Neuronal stem cell (in vitro differentiated cells): ENCODE data around the gene TANGO6.

Experiments used
- DNase-seq: peaks from one replicate; pipeline ENCODE4 v3.0.0-alpha.2; 2013; ENCODE audit warnings: low spot score
- H2AFZ ChIP-seq: one replicate; pipeline ENCODE4 v1.6.1; 2013; ENCODE audit warnings: mild to moderate bottlenecking, low read length, inconsistent platforms
- H2AK5ac ChIP-seq: 2 replicates; pipeline ENCODE4 v1.6.1; 2013; ENCODE audit warnings: low read depth, mild to moderate bottlenecking, inconsistent platforms, low read length, moderate library complexity, mixed read lengths
- H2BK120ac ChIP-seq: 2 replicates; pipeline ENCODE4 v1.6.1; 2013; ENCODE audit warnings: low read depth, mild to moderate bottlenecking, inconsistent platforms, low read length, moderate library complexity, mixed read lengths
- H2BK12ac ChIP-seq: one replicate; pipeline ENCODE4 v1.6.1; 2013; ENCODE audit warnings: low read length, inconsistent platforms
- H2BK15ac ChIP-seq: 2 replicates; pipeline ENCODE4 v1.6.1; 2013; ENCODE audit warnings: mild to moderate bottlenecking, low read length, inconsistent platforms, mixed read lengths
- H2BK5ac ChIP-seq: one replicate; pipeline ENCODE4 v1.6.1; 2013; ENCODE audit warnings: inconsistent platforms, mild to moderate bottlenecking, low read length, moderate library complexity
- H3K14ac ChIP-seq: one replicate; pipeline ENCODE4 v1.6.1; 2013; ENCODE audit warnings: low read length, inconsistent platforms
- H3K18ac ChIP-seq: 2 replicates; pipeline ENCODE4 v1.6.1; 2013; ENCODE audit warnings: low read length, inconsistent platforms
- H3K23ac ChIP-seq: 2 replicates; pipeline ENCODE4 v1.6.1; 2013; ENCODE audit warnings: low read depth, mild to moderate bottlenecking, mixed read lengths, low read length, inconsistent platforms; ENCODE audit not compliant: poor library complexity
- H3K27ac ChIP-seq: replicated peaks from 3 replicates; pipeline ENCODE4 v1.5.1; 2013; ENCODE audit warnings: low read length, inconsistent platforms
- H3K27me3 ChIP-seq, 3 experiments: 2 replicates each; pipeline ENCODE4 v1.6.1; 2013; ENCODE audit warnings: low read length in 3 of 3, mild to moderate bottlenecking in 2 of 3, inconsistent platforms in 1 of 3, low read depth in 1 of 3, mixed read lengths in 1 of 3, moderate library complexity in 1 of 3; ENCODE audit not compliant: control insufficient read depth in 3 of 3, insufficient read depth in 3 of 3
- H3K36me3 ChIP-seq, 2 donors: replicated peaks in 1 of 2; 2 replicates each; pipeline ENCODE4 v1.6.1; 2013; ENCODE audit warnings: low read length in 2 of 2; ENCODE audit not compliant: control insufficient read depth in 2 of 2, insufficient read depth in 2 of 2
- H3K4ac ChIP-seq: 2 replicates; pipeline ENCODE4 v1.6.1; 2013; ENCODE audit warnings: inconsistent platforms, mild to moderate bottlenecking, low read length, moderate library complexity
- H3K4me1 ChIP-seq, 2 donors: 1 replicate in 1 of 2; 2 replicates in 1 of 2; pipeline ENCODE4 v1.6.1; 2013; ENCODE audit warnings: low read length in 2 of 2, low read depth in 1 of 2; ENCODE audit not compliant: control insufficient read depth in 2 of 2, insufficient read depth in 1 of 2
- H3K4me2 ChIP-seq: one replicate; pipeline ENCODE4 v1.6.1; 2013; ENCODE audit warnings: mild to moderate bottlenecking, low read length, inconsistent platforms; ENCODE audit not compliant: insufficient read depth, poor library complexity, severe bottlenecking
- H3K4me3 ChIP-seq, 2 donors: 2 replicates each; pipeline ENCODE4 v1.5.1; 2013; ENCODE audit warnings: low read length in 2 of 2, mild to moderate bottlenecking in 2 of 2, inconsistent platforms in 1 of 2, moderate library complexity in 1 of 2
- H3K79me1 ChIP-seq: one replicate; pipeline ENCODE4 v1.6.1; 2013; ENCODE audit warnings: low read depth, mild to moderate bottlenecking, inconsistent platforms, low read length, moderate library complexity
- H3K9ac ChIP-seq: one replicate; pipeline ENCODE4 v1.6.1; 2013; ENCODE audit warnings: mild to moderate bottlenecking, low read depth, low read length, inconsistent platforms; ENCODE audit not compliant: poor library complexity
- H3K9me3 ChIP-seq, 2 donors: replicated peaks in 1 of 2; 2 replicates each; pipeline versions ENCODE3 to v1.6.1; 2013; ENCODE audit warnings: low read length in 2 of 2, mild to moderate bottlenecking in 2 of 2, inconsistent platforms in 1 of 2, low read depth in 1 of 2, mixed read lengths in 1 of 2, moderate library complexity in 1 of 2; ENCODE audit not compliant: control insufficient read depth in 2 of 2, insufficient read depth in 1 of 2
- H4K8ac ChIP-seq: one replicate; pipeline ENCODE4 v1.6.1; 2013; ENCODE audit warnings: low read depth, mild to moderate bottlenecking, inconsistent platforms, low read length, moderate library complexity
- H4K91ac ChIP-seq: one replicate; pipeline ENCODE4 v1.6.1; 2013; ENCODE audit warnings: low read length, low read depth, mild to moderate bottlenecking, inconsistent platforms; ENCODE audit not compliant: poor library complexity
- WGBS, 2 donors: extraction: QIAGEN DNeasy Blood & Tissue Kit; methylation state at CpG; one replicate each; pipeline ENCODE4 v1.1.7; 2013; ENCODE audit warnings: missing lambda C conversion rate in 2 of 2, mixed read lengths in 1 of 2; ENCODE audit not compliant: insufficient read length in 2 of 2, insufficient replicate concordance in 1 of 2; ENCODE audit errors: extremely low coverage in 2 of 2; 5-methylcytosine and 5-hydroxymethylcytosine counted together

Gene TANGO6

DNA sequence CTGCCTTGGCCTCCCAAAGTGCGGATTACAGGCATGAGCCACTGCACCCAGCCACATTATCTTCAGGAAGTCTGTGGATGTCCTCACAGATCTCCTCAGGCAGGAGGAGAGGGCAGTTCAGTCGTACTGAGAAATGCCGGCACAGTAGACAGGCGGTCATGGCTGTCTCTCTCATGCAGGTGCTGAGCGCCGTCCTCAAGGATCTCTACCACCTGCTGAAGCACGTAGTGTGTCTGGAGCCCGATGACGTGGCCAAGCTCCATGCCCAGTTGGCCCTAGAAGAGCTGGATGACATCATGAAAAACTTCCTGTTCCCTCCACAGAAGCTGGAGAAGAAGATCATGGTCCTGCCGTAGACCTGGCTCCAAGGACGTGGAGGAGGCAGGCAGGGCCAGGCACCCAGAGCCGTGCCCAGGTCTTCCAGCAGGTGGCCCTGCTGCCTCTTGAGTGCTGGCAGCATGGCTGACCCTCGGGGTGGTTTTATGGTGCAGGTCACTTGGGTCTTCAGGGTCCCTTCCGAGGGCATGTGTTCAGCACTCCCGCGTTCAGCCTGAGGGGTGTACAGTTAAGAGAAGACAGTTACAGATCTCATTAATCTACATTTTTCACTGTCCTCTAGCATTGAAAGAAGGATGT lies 240.1 kb downstream of the TANGO6 start:
- Histone ChIP-seq H3K4ac (no peak overlapping the region), H3K36me3 (no peaks in the 10 kb centered on the region), H3K14ac (no peak overlapping the region), H3K18ac (peak overlapping the region; percentile 63), H3K23ac (peak overlapping the region; percentile 45), H4K91ac (no peak overlapping the region), H3K79me1 (no peaks in the 10 kb centered on the region), H2BK12ac (peak overlapping the region; percentile 44), H3K27me3 (no peaks in the 10 kb centered on the region), H3K4me2 (no peak overlapping the region), H2BK15ac (peak overlapping the region; percentile 3), H3K4me1 (peaks cover 8 to 12% of the 10 kb centered on the region in 2 donors), H3K4me3 (no peak overlapping the region), H4K8ac (no peak overlapping the region), H2AK5ac (peak overlapping the region; percentile 12), H3K9me3 (no peaks in the 10 kb centered on the region), H3K27ac (no peak overlapping the region), H3K9ac (no peak overlapping the region), H2BK5ac (no peak overlapping the region), H2BK120ac (no peak overlapping the region), H2AFZ (no peak overlapping the region)
- DNase-seq: no peak
- no CpG with 5 or more reads among the region's 16 CpGs for WGBS, 2 donors

DNA sequence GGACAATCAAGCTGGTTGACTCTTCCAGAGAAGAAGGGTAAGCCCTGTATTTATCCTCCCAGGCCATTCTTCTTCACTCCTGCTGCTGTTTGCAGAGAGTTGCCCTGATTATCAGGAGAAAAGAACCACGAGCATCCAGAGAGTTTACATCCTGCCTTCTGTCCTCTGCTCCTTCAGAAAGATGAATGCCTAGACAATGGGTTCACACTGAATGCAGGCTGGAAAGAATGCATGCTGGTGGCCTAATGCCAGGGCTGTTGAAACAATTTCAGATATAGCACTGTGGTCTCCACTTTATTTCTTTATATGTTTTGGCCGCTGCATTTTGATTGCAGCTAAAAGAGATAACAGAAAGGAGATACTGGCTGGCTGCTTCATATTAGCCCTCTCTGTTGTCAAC lies 241.0 kb downstream of the TANGO6 start:
- H3K23ac ChIP-seq: no peak overlapping the region
- no peak overlapping the region for H4K8ac ChIP-seq
- H2BK5ac ChIP-seq: no peak overlapping the region
- H3K18ac ChIP-seq: no peak overlapping the region
- peaks cover 13 to 17% of the 10 kb centered on the region in 2 donors for H3K4me1 ChIP-seq
- no peak overlapping the region for H3K14ac ChIP-seq
- no peak overlapping the region for H2BK12ac ChIP-seq
- H3K27ac ChIP-seq: peak overlapping the region; percentile 17
- H2AFZ ChIP-seq: no peak overlapping the region
- H3K79me1 ChIP-seq: no peaks in the 10 kb centered on the region
- H3K36me3 ChIP-seq: no peaks in the 10 kb centered on the region
- no peak overlapping the region for H3K4ac ChIP-seq
- H2BK120ac ChIP-seq: no peak overlapping the region
- no peak overlapping the region for H3K9ac ChIP-seq
- H3K9me3 ChIP-seq: no peaks in the 10 kb centered on the region
- H3K4me3 ChIP-seq: no peak overlapping the region
- no peaks in the 10 kb centered on the region for H3K27me3 ChIP-seq
- no peak overlapping the region for H2AK5ac ChIP-seq
- no peak overlapping the region for H4K91ac ChIP-seq
- DNase-seq: no peak
- no peak overlapping the region for H2BK15ac ChIP-seq
- H3K4me2 ChIP-seq: no peak overlapping the region
- no CpG with 5 or more reads among the region's 2 CpGs for WGBS, 2 donors

DNA sequence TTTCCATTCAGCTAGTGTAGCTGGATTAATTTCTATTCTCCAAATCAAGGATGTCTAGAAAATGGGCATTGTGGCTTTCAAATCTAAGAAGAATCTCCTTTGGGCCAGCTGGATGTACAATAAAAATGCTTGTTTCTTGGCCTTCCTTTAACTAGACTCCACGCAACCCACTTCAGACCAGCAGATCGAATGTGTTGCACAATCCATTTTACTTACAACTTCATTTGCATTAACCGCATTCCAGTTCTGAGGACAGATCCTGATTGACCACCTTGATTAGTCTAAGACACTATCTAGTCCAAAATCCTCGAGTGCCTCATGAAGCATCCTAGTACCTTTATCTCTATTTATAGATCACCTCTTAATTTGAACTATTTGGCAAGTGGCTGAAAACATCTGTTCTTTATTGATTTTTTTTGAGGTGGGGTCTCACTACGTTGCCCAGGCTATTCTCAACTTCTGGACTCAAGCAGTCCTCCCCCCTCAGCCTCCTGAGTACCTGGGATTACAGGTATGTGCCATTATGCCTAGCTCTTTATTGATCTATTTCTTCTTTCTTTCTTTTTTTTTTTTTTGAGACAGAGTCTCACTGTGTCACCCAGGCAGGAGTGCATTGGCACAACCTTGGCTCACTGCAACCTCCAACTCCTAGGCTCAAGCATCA lies 241.8 kb downstream of the TANGO6 start:
- no peak overlapping the region for H3K9ac ChIP-seq
- no peak overlapping the region for H2BK5ac ChIP-seq
- H2AFZ ChIP-seq: no peak overlapping the region
- no peaks in the 10 kb centered on the region for H3K36me3 ChIP-seq
- H3K18ac ChIP-seq: no peak overlapping the region
- no peak overlapping the region for H3K14ac ChIP-seq
- H4K91ac ChIP-seq: no peak overlapping the region
- no peaks in the 10 kb centered on the region for H3K9me3 ChIP-seq
- H3K4ac ChIP-seq: no peak overlapping the region
- H2BK120ac ChIP-seq: no peak overlapping the region
- no peak overlapping the region for H3K4me2 ChIP-seq
- no peak overlapping the region for H3K27ac ChIP-seq
- DNase-seq: no peak
- H3K23ac ChIP-seq: no peak overlapping the region
- H2AK5ac ChIP-seq: no peak overlapping the region
- H3K4me1 ChIP-seq: peaks cover 18 to 25% of the 10 kb centered on the region in 2 donors
- H3K79me1 ChIP-seq: no peaks in the 10 kb centered on the region
- no peak overlapping the region for H3K4me3 ChIP-seq
- WGBS, 2 donors: no CpG with 5 or more reads among the region's 5 CpGs
- H3K27me3 ChIP-seq: no peaks in the 10 kb centered on the region
- no peak overlapping the region for H4K8ac ChIP-seq
- no peak overlapping the region for H2BK12ac ChIP-seq
- no peak overlapping the region for H2BK15ac ChIP-seq

DNA sequence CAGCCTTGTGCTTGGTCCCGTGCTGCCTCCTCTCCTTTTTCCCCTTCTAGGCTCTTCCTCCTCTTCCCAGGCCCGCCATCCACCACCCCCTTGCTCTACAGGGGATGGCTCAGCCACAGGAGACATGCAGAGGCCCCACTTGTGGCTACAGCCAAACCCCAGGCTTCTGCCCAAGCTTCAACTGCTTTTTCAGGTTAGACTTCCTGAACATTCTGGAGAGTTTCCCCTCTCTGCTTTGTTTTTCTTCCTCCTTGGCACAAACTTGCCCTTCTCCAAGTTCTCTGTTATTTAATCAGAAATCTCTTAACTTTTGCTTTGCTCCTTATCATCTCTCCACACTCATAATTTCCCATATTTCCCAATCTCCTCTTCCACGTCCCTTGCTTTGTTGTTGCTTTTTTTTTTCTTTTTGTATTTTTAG lies 243.8 kb downstream of the TANGO6 start:
- 100% methylated on average over 1 of the region's 3 CpGs; no CpG with 5 or more reads in 1 of the 2 donors for WGBS, 2 donors
- no peak overlapping the region for H2BK12ac ChIP-seq

More for the DNA sequence above, 243.8 kb downstream of the TANGO6 start:
- H3K4me1 ChIP-seq: peaks cover 18 to 25% of the 10 kb centered on the region in 2 donors
- H3K4me2 ChIP-seq: no peak overlapping the region
- no peak overlapping the region for H2AFZ ChIP-seq
- H2AK5ac ChIP-seq: no peak overlapping the region
- no peak for DNase-seq
- H3K18ac ChIP-seq: peak overlapping the region; percentile 48
- H3K9ac ChIP-seq: no peak overlapping the region
- no peaks in the 10 kb centered on the region for H3K36me3 ChIP-seq
- H2BK15ac ChIP-seq: no peak overlapping the region
- H3K9me3 ChIP-seq: no peaks in the 10 kb centered on the region
- H3K4ac ChIP-seq: no peak overlapping the region
- no peaks in the 10 kb centered on the region for H3K27me3 ChIP-seq
- H3K14ac ChIP-seq: no peak overlapping the region
- no peak overlapping the region for H3K4me3 ChIP-seq
- H4K91ac ChIP-seq: no peak overlapping the region
- no peaks in the 10 kb centered on the region for H3K79me1 ChIP-seq
- no peak overlapping the region for H2BK5ac ChIP-seq
- no peak overlapping the region for H4K8ac ChIP-seq
- H3K23ac ChIP-seq: no peak overlapping the region
- no peak overlapping the region for H3K27ac ChIP-seq
- no peak overlapping the region for H2BK120ac ChIP-seq
